ENCODE measurements around the gene ISG20L2.

- no peak for TF ChIP-seq CTCF (IDR thresholded peaks at IDR 0.05)
- peak in 1 of 2 donors; percentile 9 for TF ChIP-seq POLR2AphosphoS5 (IDR thresholded peaks at IDR 0.05)
- no peak for TF ChIP-seq POLR2A (IDR thresholded peaks at IDR 0.05)
Measured at GRCh38 chr1:156767879-156768604, 39.5 kb upstream of the ISG20L2 start.
